DOHH2 (cell line): ENCODE data around the gene RAP1B.

Experiments used
- H3F3A ChIP-seq: fragments of 200-600 bp; sonication (generic), shearing (Covaris generic); 2 replicates; pipeline ENCODE4 v1.6.0; 2016; ENCODE audit warnings: antibody characterized with exemption, mild to moderate bottlenecking; ENCODE audit not compliant: control insufficient read depth, insufficient read depth
- H3K27ac ChIP-seq: fragments of 200-600 bp; sonication (generic); 2 replicates; pipeline ENCODE4 v1.5.1; 2014; ENCODE audit warnings: low read depth, mild to moderate bottlenecking, low read length, moderate library complexity
- H3K27me3 ChIP-seq: fragments of 200-600 bp; sonication (generic); 2 replicates; pipeline ENCODE4 v1.6.1; 2014; ENCODE audit warnings: mild to moderate bottlenecking, low read length, mixed read lengths; ENCODE audit not compliant: control insufficient read depth
- H3K36me3 ChIP-seq: fragments of 200-600 bp; sonication (generic); 2 replicates; pipeline ENCODE4 v1.6.1; 2014; ENCODE audit warnings: mild to moderate bottlenecking, low read length, moderate library complexity, mixed read lengths; ENCODE audit not compliant: control insufficient read depth
- H3K4me1 ChIP-seq: fragments of 200-600 bp; sonication (generic); 2 replicates; pipeline ENCODE4 v1.6.1; 2014; ENCODE audit warnings: mild to moderate bottlenecking, low read length, mixed read lengths; ENCODE audit not compliant: control insufficient read depth
- H3K4me2 ChIP-seq: fragments of 200-600 bp; sonication (generic); 2 replicates; pipeline ENCODE4 v1.6.0; 2014; ENCODE audit warnings: mild to moderate bottlenecking, low read length, moderate library complexity
- H3K4me3 ChIP-seq: fragments of 200-600 bp; sonication (generic); 2 replicates; pipeline ENCODE4 v1.5.1; 2014; ENCODE audit warnings: mild to moderate bottlenecking, low read length, mixed read lengths
- H3K79me2 ChIP-seq: fragments of 200-600 bp; sonication (generic); 2 replicates; pipeline ENCODE4 v1.6.1; 2014; ENCODE audit warnings: mild to moderate bottlenecking, low read length, mixed read lengths; ENCODE audit not compliant: control insufficient read depth
- H3K9me2 ChIP-seq: fragments of 200-600 bp; sonication (generic); replicated peaks from 2 replicates; pipeline ENCODE4 v1.6.1; 2014; ENCODE audit warnings: mild to moderate bottlenecking, low read length, mixed read lengths; ENCODE audit not compliant: control insufficient read depth
- H3K9me3 ChIP-seq: fragments of 200-600 bp; sonication (generic); 2 replicates; pipeline ENCODE4 v1.6.1; 2014; ENCODE audit warnings: antibody characterized with exemption, low read length, mixed read lengths; ENCODE audit not compliant: control insufficient read depth, insufficient read depth
- H4K20me1 ChIP-seq: fragments of 200-600 bp; sonication (generic); 2 replicates; pipeline ENCODE4 v1.6.0; 2014; ENCODE audit warnings: low read depth, mild to moderate bottlenecking, antibody characterized with exemption, low read length, moderate library complexity; ENCODE audit not compliant: control insufficient read depth, insufficient read depth
- CTCF ChIP-seq: fragments of 200-600 bp; sonication (generic); IDR thresholded peaks from one replicate; pipeline ENCODE4 v1.5.1; 2014; ENCODE audit warnings: antibody characterized with exemption, mild to moderate bottlenecking, low read depth, low read length; ENCODE audit not compliant: poor library complexity, severe bottlenecking
- EZH2phosphoT487 ChIP-seq: fragments of 200-600 bp; sonication (generic); IDR thresholded peaks from 2 replicates; pipeline ENCODE4 v1.6.1; 2017; ENCODE audit warnings: borderline replicate concordance, mild to moderate bottlenecking, antibody characterized with exemption, low read length, moderate library complexity, mixed read lengths

The RAP1B gene

GRCh38 chr12:68610370-68611093 is at the start of gene RAP1B:
TSS of gene RAP1B (plus strand) at chr12:68610899. CDS start at chr12:68648725, 37,826 bp downstream.
- Histone ChIP-seq H3K27ac (peak within 1 kb of the TSS; percentile 89), H4K20me1 (peaks cover 35% of the 10 kb centered on the region), H3K27me3 (no peaks in the 10 kb centered on the region), H3K9me3 (no peaks in the 10 kb centered on the region), H3K4me3 (peak within 1 kb of the TSS; percentile 91), H3K79me2 (peaks cover 49% of the 10 kb centered on the region), H3F3A (peaks cover 14% of the 10 kb centered on the region), H3K9me2 (no peaks in the 10 kb centered on the region), H3K4me2 (peak within 1 kb of the TSS; percentile 92), H3K36me3 (peaks cover 36% of the 10 kb centered on the region), H3K4me1 (peaks cover 43% of the 10 kb centered on the region)
- TF ChIP-seq CTCF (no peak), EZH2phosphoT487 (no peak)

GRCh38 chr12:68561830-68562229 is 48.9 kb upstream of the RAP1B start:
- Histone ChIP-seq H3K36me3 (no peaks in the 10 kb centered on the region), H3K27me3 (peaks cover 6% of the 10 kb centered on the region; the same call in 1 of the 2 replicates), H3K27ac (no peak overlapping the region), H3K4me3 (no peak overlapping the region), H4K20me1 (no peaks in the 10 kb centered on the region), H3K9me2 (no peaks in the 10 kb centered on the region), H3K9me3 (no peaks in the 10 kb centered on the region), H3F3A (no peaks in the 10 kb centered on the region), H3K4me2 (no peak overlapping the region), H3K79me2 (no peaks in the 10 kb centered on the region), H3K4me1 (0 out of 2 replicates have a peak, but pooled peaks cover 2% of the 10 kb centered on the region)
- TF ChIP-seq EZH2phosphoT487 (no peak), CTCF (no peak)

- Histone ChIP-seq H3K4me2 (no peak overlapping the region), H3K79me2 (no peaks in the 10 kb centered on the region), H3K4me3 (no peak overlapping the region), H3K27ac (no peak overlapping the region), H3K27me3 (0 out of 2 replicates have a peak, but pooled peaks cover 3% of the 10 kb centered on the region), H3K36me3 (no peaks in the 10 kb centered on the region), H3K9me3 (no peaks in the 10 kb centered on the region), H3K9me2 (no peaks in the 10 kb centered on the region), H3F3A (no peaks in the 10 kb centered on the region), H4K20me1 (no peaks in the 10 kb centered on the region), H3K4me1 (0 out of 2 replicates have a peak, but pooled peaks cover 2% of the 10 kb centered on the region)
- TF ChIP-seq EZH2phosphoT487 = no peak
- TF ChIP-seq CTCF = no peak
Observed at GRCh38 chr12:68564166-68564565, 46.5 kb upstream of the RAP1B start.
